Stimulated activated memory B cell treated with anti-CD40 and anti-IgM and Interleukin-4, amounts not matched to agents 10 μg/mL and 1 μg/mL and 100 μg/mL, for 72 hours (primary cell): ENCODE measurements around the gene KCNAB3.

Experiments
- ATAC-seq: fragments of 150-1000 bp; cut with Tn5 transposase; 2 replicates; pipeline ENCODE4 v1.10.0; 2021
- H3K27ac Mint-ChIP-seq: one replicate; pipeline ENCODE4 v1.8.0; 2022; ENCODE audit warnings: mild to moderate bottlenecking, mixed read lengths
- H3K27me3 Mint-ChIP-seq: one replicate; pipeline ENCODE4 v1.8.0; 2022; ENCODE audit warnings: mixed read lengths
- H3K36me3 Mint-ChIP-seq: one replicate; pipeline ENCODE4 v1.8.0; 2022; ENCODE audit warnings: mixed read lengths
- H3K4me1 Mint-ChIP-seq: one replicate; pipeline ENCODE4 v1.8.0; 2022; ENCODE audit warnings: mixed read lengths
- H3K4me3 Mint-ChIP-seq: one replicate; pipeline ENCODE4 v1.8.0; 2022; ENCODE audit warnings: mild to moderate bottlenecking, moderate library complexity, mixed read lengths
- H3K9me3 Mint-ChIP-seq: one replicate; pipeline ENCODE4 v1.8.0; 2022; ENCODE audit warnings: mixed read lengths

The KCNAB3 gene

GRCh38 chr17:7950578-7950977 lies 20.9 kb upstream of the KCNAB3 start:
- Mint-ChIP-seq H3K4me3 (no peak overlapping the region), H3K4me1 (peaks cover 15% of the 10 kb centered on the region), H3K27me3 (no peaks in the 10 kb centered on the region), H3K27ac (no peak overlapping the region), H3K36me3 (peaks cover 46% of the 10 kb centered on the region), H3K9me3 (no peaks in the 10 kb centered on the region)
- ATAC-seq, result no peak

- Mint-ChIP-seq H3K4me1 (peaks cover 15% of the 10 kb centered on the region), H3K27ac (no peak overlapping the region), H3K36me3 (peaks cover 68% of the 10 kb centered on the region), H3K27me3 (no peaks in the 10 kb centered on the region), H3K9me3 (no peaks in the 10 kb centered on the region), H3K4me3 (no peak overlapping the region)
- no peak for ATAC-seq
These were observed 18.0 kb upstream of the KCNAB3 start for GRCh38 chr17:7947651-7948050.

GRCh38 chr17:7946441-7946840 lies 16.8 kb upstream of the KCNAB3 start:
- Mint-ChIP-seq H3K27me3 (no peaks in the 10 kb centered on the region), H3K27ac (no peak overlapping the region), H3K36me3 (peaks cover 74% of the 10 kb centered on the region), H3K4me3 (no peak overlapping the region), H3K9me3 (no peaks in the 10 kb centered on the region), H3K4me1 (peaks cover 6% of the 10 kb centered on the region)
- ATAC-seq, result no peak

GRCh38 chr17:7945651-7946050 lies 16.0 kb upstream of the KCNAB3 start:
- no peaks in the 10 kb centered on the region for H3K9me3 Mint-ChIP-seq
- peaks cover 82% of the 10 kb centered on the region for H3K36me3 Mint-ChIP-seq
- H3K27me3 Mint-ChIP-seq, result no peaks in the 10 kb centered on the region
- no peak overlapping the region for H3K27ac Mint-ChIP-seq
- H3K4me1 Mint-ChIP-seq, result no peaks in the 10 kb centered on the region
- no peak for ATAC-seq
- no peak overlapping the region for H3K4me3 Mint-ChIP-seq

GRCh38 chr17:7944326-7944725 lies 14.7 kb upstream of the KCNAB3 start:
- H3K36me3 Mint-ChIP-seq, result peaks cover 82% of the 10 kb centered on the region

GRCh38 chr17:7943291-7943690 lies 13.6 kb upstream of the KCNAB3 start:
- no peak overlapping the region for H3K4me3 Mint-ChIP-seq
- peaks cover 82% of the 10 kb centered on the region for H3K36me3 Mint-ChIP-seq
- H3K4me1 Mint-ChIP-seq, result no peaks in the 10 kb centered on the region
- no peaks in the 10 kb centered on the region for H3K9me3 Mint-ChIP-seq
- H3K27me3 Mint-ChIP-seq, result no peaks in the 10 kb centered on the region
- H3K27ac Mint-ChIP-seq, result no peak overlapping the region
- no peak for ATAC-seq

More at GRCh38 chr17:7944326-7944725, 14.7 kb upstream of the KCNAB3 start:
- no peaks in the 10 kb centered on the region for H3K27me3 Mint-ChIP-seq
- H3K4me1 Mint-ChIP-seq, result no peaks in the 10 kb centered on the region
- ATAC-seq, result no peak
- no peaks in the 10 kb centered on the region for H3K9me3 Mint-ChIP-seq
- peak overlapping the region; percentile 42 for H3K27ac Mint-ChIP-seq
- no peak overlapping the region for H3K4me3 Mint-ChIP-seq

GRCh38 chr17:7940743-7941142 lies 11.1 kb upstream of the KCNAB3 start:
- ATAC-seq, result no peak
- H3K9me3 Mint-ChIP-seq, result no peaks in the 10 kb centered on the region
- H3K27me3 Mint-ChIP-seq, result no peaks in the 10 kb centered on the region
- no peak overlapping the region for H3K4me3 Mint-ChIP-seq
- H3K4me1 Mint-ChIP-seq, result no peaks in the 10 kb centered on the region
- no peak overlapping the region for H3K27ac Mint-ChIP-seq
- peaks cover 80% of the 10 kb centered on the region for H3K36me3 Mint-ChIP-seq

- Mint-ChIP-seq H3K4me3 (no peak overlapping the region), H3K27ac (no peak overlapping the region), H3K9me3 (no peaks in the 10 kb centered on the region), H3K4me1 (no peaks in the 10 kb centered on the region), H3K27me3 (no peaks in the 10 kb centered on the region), H3K36me3 (peaks cover 78% of the 10 kb centered on the region)
- ATAC-seq, result no peak
These were observed 10.4 kb upstream of the KCNAB3 start for GRCh38 chr17:7940034-7940433.

- Mint-ChIP-seq H3K36me3 (peaks cover 47% of the 10 kb centered on the region), H3K27ac (no peak overlapping the region)
These were observed 6.2 kb upstream of the KCNAB3 start for GRCh38 chr17:7935859-7936258.

GRCh38 chr17:7932949-7933348 lies 3.3 kb upstream of the KCNAB3 start:
- H3K36me3 Mint-ChIP-seq, result peaks cover 31% of the 10 kb centered on the region
- H3K9me3 Mint-ChIP-seq, result no peaks in the 10 kb centered on the region
- no peaks in the 10 kb centered on the region for H3K27me3 Mint-ChIP-seq
- H3K4me3 Mint-ChIP-seq, result peak overlapping the region; percentile 88
- H3K27ac Mint-ChIP-seq, result peak overlapping the region; percentile 83
- no peak for ATAC-seq
- peaks cover 40% of the 10 kb centered on the region for H3K4me1 Mint-ChIP-seq

More at GRCh38 chr17:7935859-7936258, 6.2 kb upstream of the KCNAB3 start:
- H3K27me3 Mint-ChIP-seq, result no peaks in the 10 kb centered on the region
- H3K4me1 Mint-ChIP-seq, result peaks cover 29% of the 10 kb centered on the region
- no peak for ATAC-seq
- H3K9me3 Mint-ChIP-seq, result no peaks in the 10 kb centered on the region
- H3K4me3 Mint-ChIP-seq, result no peak overlapping the region

- H3K36me3 Mint-ChIP-seq, result peaks cover 34% of the 10 kb centered on the region
- peaks cover 40% of the 10 kb centered on the region for H3K4me1 Mint-ChIP-seq
- peak; percentile 32 for ATAC-seq
These were observed 2.8 kb upstream of the KCNAB3 start for GRCh38 chr17:7932483-7932891.

GRCh38 chr17:7931709-7932482 lies 2.2 kb upstream of the KCNAB3 start, which contains the start of the genes CNTROB and TRAPPC1:
Gene CNTROB, plus strand, starts transcription at chr17:7932206. Its CDS starts 874 bp downstream, at chr17:7933080.
Gene TRAPPC1, minus strand, starts transcription at chr17:7931946. Its CDS starts 117 bp downstream, at chr17:7931829.
- Mint-ChIP-seq H3K9me3 (no peaks in the 10 kb centered on the region), H3K4me3 (peak within 1 kb of the TSS; percentile 88), H3K4me1 (peaks cover 40% of the 10 kb centered on the region)

More at GRCh38 chr17:7932483-7932891, 2.8 kb upstream of the KCNAB3 start:
- Mint-ChIP-seq H3K4me3 (peak overlapping the region; percentile 88), H3K9me3 (no peaks in the 10 kb centered on the region), H3K27me3 (no peaks in the 10 kb centered on the region), H3K27ac (peak overlapping the region; percentile 83)

GRCh38 chr17:7930841-7931631 lies 1.4 kb upstream of the KCNAB3 start:
- Mint-ChIP-seq H3K4me1 (peaks cover 40% of the 10 kb centered on the region), H3K36me3 (peaks cover 20% of the 10 kb centered on the region), H3K4me3 (peak overlapping the region; percentile 88), H3K27me3 (no peaks in the 10 kb centered on the region), H3K27ac (peak overlapping the region; percentile 83), H3K9me3 (no peaks in the 10 kb centered on the region)
- no peak for ATAC-seq

More at GRCh38 chr17:7931709-7932482, 2.2 kb upstream of the KCNAB3 start, which contains the start of the genes CNTROB and TRAPPC1:
- ATAC-seq, result peak; percentile 99
- Mint-ChIP-seq H3K36me3 (peaks cover 28% of the 10 kb centered on the region), H3K27ac (peak within 1 kb of the TSS; percentile 83), H3K27me3 (no peaks in the 10 kb centered on the region)

GRCh38 chr17:7927596-7927995 lies 2.1 kb downstream of the KCNAB3 start:
- Mint-ChIP-seq H3K27ac (no peak overlapping the region), H3K36me3 (peaks cover 13% of the 10 kb centered on the region), H3K9me3 (no peaks in the 10 kb centered on the region), H3K27me3 (no peaks in the 10 kb centered on the region), H3K4me1 (peaks cover 25% of the 10 kb centered on the region), H3K4me3 (no peak overlapping the region)
- ATAC-seq, result no peak

- ATAC-seq, result peak; percentile 82
- peaks cover 4% of the 10 kb centered on the region for H3K36me3 Mint-ChIP-seq
- H3K27me3 Mint-ChIP-seq, result no peaks in the 10 kb centered on the region
- H3K9me3 Mint-ChIP-seq, result no peaks in the 10 kb centered on the region
- peaks cover 17% of the 10 kb centered on the region for H3K4me1 Mint-ChIP-seq
- H3K4me3 Mint-ChIP-seq, result peak overlapping the region; percentile 72
- peak overlapping the region; percentile 78 for H3K27ac Mint-ChIP-seq
These were observed 6.6 kb downstream of the KCNAB3 start for GRCh38 chr17:7922845-7923628.
